A204.1 (cell line): ENCODE results near the gene CHIT1.

ENCODE experiments used
- FAIRE-seq: peaks from 2 replicates; lab custom pipeline; 2012; peaks lifted over from hg19 to GRCh38; lab: Jason Lieb, UNC

The CHIT1 gene

GRCh38 chr1:203187689-203188264, 41.7 kb downstream of the CHIT1 start:
- no peak for FAIRE-seq

GRCh38 chr1:203187304-203187685, 42.2 kb downstream of the CHIT1 start:
- FAIRE-seq: no peak

GRCh38 chr1:203186446-203187303, 42.8 kb downstream of the CHIT1 start, which contains the start of gene CHI3L1:
TSS of gene CHI3L1 (minus strand) at chr1:203186704. CDS start at chr1:203186623, 81 bp downstream.
- FAIRE-seq: no peak

GRCh38 chr1:203186091-203186445, 43.4 kb downstream of the CHIT1 start:
- FAIRE-seq: no peak

GRCh38 chr1:203185585-203185984, 43.9 kb downstream of the CHIT1 start:
- FAIRE-seq: no peak

GRCh38 chr1:203185061-203185461, 44.4 kb downstream of the CHIT1 start:
- FAIRE-seq: no peak

GRCh38 chr1:203184467-203184866, 45.0 kb downstream of the CHIT1 start:
- FAIRE-seq: no peak

- FAIRE-seq: no peak
Measured at GRCh38 chr1:203183828-203184227, 45.6 kb downstream of the CHIT1 start.

GRCh38 chr1:203182387-203182953, 47.0 kb downstream of the CHIT1 start:
- FAIRE-seq: no peak

GRCh38 chr1:203181586-203182386, 47.7 kb downstream of the CHIT1 start:
- FAIRE-seq: no peak

GRCh38 chr1:203180611-203181330, 48.7 kb downstream of the CHIT1 start:
- FAIRE-seq: no peak

- FAIRE-seq: no peak
Measured at GRCh38 chr1:203179667-203180005, 49.8 kb downstream of the CHIT1 start.

- FAIRE-seq: no peak
Measured at GRCh38 chr1:203178821-203179666, 50.4 kb downstream of the CHIT1 start.

- FAIRE-seq: no peak
Measured at GRCh38 chr1:203178083-203178482, 51.4 kb downstream of the CHIT1 start.

- FAIRE-seq: no peak
Measured at GRCh38 chr1:203177470-203178039, 51.9 kb downstream of the CHIT1 start.

- no peak for FAIRE-seq
Measured at GRCh38 chr1:203177036-203177405, 52.5 kb downstream of the CHIT1 start.

GRCh38 chr1:203176273-203177035, 53.0 kb downstream of the CHIT1 start:
- no peak for FAIRE-seq

GRCh38 chr1:203175827-203176241, 53.6 kb downstream of the CHIT1 start:
- no peak for FAIRE-seq

GRCh38 chr1:203175237-203175826, 54.1 kb downstream of the CHIT1 start, which contains the start of gene MYBPH:
TSS of gene MYBPH (minus strand) at chr1:203175826. CDS start at chr1:203175755, 71 bp downstream.
- no peak for FAIRE-seq
